22Rv1 (cell line): ENCODE measurements around the gene HTT.

ENCODE experiments used
- ZFX ChIP-seq: fragments of 450-650 bp; IDR thresholded peaks from 2 replicates; pipeline ENCODE4 v1.6.1; 2017; ENCODE audit warnings: antibody characterized with exemption, borderline replicate concordance
- TF ChIP-seq, protein P1 (sequence below): fragments of 450-650 bp; IDR thresholded peaks from 2 replicates; pipeline ENCODE4 v1.5.1; 2017; ENCODE audit warnings: mild to moderate bottlenecking

DNA sequence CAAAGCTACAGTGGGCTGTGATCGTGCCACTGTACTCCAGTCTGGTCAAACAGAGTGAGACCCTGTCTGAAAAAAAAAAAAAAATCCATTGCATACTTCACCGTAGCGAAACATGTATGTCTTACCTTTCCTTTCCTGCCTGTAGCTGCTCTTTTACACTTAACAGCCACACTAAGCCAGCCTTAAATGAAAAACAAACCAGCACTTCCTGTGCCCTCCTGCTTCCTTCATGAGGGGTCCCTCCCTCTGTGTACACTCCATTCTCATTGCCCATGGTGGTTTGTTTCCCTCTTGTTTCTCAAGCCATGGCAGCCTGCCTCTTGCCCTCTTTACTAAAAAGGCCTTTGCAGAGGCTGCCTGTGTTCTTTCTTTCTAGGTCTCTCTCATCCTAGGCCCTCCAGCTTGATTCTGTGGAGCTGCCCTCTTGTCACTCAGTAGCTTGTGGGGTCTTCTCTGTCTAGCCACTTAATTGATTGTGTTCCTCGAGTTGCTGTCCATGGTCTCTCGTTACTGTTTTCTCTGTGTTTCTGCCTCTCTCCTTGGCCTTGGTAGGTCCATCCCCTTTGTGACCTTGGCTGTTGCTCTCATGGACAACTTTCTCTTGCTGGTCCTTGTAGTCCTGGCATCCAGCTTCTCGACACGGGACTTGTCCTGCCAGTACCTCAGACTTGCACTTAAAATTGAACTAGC lies 122.3 kb downstream of the HTT start:
- TF ChIP-seq, protein P1, sequence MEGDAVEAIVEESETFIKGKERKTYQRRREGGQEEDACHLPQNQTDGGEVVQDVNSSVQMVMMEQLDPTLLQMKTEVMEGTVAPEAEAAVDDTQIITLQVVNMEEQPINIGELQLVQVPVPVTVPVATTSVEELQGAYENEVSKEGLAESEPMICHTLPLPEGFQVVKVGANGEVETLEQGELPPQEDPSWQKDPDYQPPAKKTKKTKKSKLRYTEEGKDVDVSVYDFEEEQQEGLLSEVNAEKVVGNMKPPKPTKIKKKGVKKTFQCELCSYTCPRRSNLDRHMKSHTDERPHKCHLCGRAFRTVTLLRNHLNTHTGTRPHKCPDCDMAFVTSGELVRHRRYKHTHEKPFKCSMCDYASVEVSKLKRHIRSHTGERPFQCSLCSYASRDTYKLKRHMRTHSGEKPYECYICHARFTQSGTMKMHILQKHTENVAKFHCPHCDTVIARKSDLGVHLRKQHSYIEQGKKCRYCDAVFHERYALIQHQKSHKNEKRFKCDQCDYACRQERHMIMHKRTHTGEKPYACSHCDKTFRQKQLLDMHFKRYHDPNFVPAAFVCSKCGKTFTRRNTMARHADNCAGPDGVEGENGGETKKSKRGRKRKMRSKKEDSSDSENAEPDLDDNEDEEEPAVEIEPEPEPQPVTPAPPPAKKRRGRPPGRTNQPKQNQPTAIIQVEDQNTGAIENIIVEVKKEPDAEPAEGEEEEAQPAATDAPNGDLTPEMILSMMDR: no peak
- TF ChIP-seq ZFX: no peak
